SH-SY5Y (cell line): ENCODE measurements around the gene BCKDHB.

Source experiments
- GATA2 ChIP-seq: IDR thresholded peaks from 2 replicates; pipeline ENCODE4 v1.6.1; 2011; ENCODE audit warnings: mild to moderate bottlenecking, low read depth, low read length
- GATA3 ChIP-seq: IDR thresholded peaks from 2 replicates; pipeline ENCODE4 v1.6.1; 2011; ENCODE audit warnings: low read depth, mild to moderate bottlenecking, low read length, moderate library complexity

GRCh38 chr6:80161434-80161833 lies 55.0 kb downstream of the BCKDHB start:
- TF ChIP-seq GATA2 (no peak), GATA3 (no peak)
